Skeletal muscle tissue (tissue), 1 donor: ENCODE results near the gene CYP24A1. TPM values are rescaled to one million over a fixed set of nuclear protein-coding genes. Genes with fewer than 3 reads are reported as not detected.

Source experiments
- total RNA-seq: library from RNA; depleted of rRNA; stranded (reverse); fragments of >200 nt; gene quantifications from one replicate; pipeline ENCODE4 v1.2.3, GENCODE V29; 2014

CYP24A1 gene
- total RNA-seq, 1 donor from 2014 or later, result 1.0 TPM

Other genes starting within 250 kb of the CYP24A1 start
- gene BCAS1, start 103.4 kb downstream of the CYP24A1 start, total RNA-seq, result 2.1 TPM
- gene PFDN4, start 34.1 kb upstream of the CYP24A1 start, total RNA-seq, result 26.6 TPM